ENCODE data around the gene EFR3B.

The EFR3B gene

DNA sequence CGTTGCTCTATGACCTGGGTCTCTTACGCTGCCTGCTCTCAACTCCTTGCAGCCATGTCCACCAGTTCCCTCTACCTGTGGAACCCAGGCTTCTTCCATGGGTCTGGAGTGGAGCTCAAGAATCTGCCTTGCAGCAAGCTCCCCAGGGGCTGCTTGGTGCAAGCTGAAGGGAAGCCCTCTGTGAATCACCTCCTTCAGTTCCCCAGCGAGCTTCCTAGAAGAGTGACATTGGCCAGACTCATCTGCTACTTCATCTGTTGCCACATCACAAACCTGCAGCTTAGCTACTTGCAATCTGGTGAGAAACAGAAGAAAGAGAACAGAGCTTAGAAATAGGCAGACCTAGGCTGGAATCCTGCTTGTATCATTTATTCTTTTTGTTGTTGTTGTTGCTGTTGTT lies 9.8 kb upstream of the EFR3B start:
- H3K4me3 ChIP-seq (ENCODE audit: low read depth, low read length), result no peak overlapping the region
- DNase-seq (ENCODE audit: low read depth), result peak; percentile 18

DNA sequence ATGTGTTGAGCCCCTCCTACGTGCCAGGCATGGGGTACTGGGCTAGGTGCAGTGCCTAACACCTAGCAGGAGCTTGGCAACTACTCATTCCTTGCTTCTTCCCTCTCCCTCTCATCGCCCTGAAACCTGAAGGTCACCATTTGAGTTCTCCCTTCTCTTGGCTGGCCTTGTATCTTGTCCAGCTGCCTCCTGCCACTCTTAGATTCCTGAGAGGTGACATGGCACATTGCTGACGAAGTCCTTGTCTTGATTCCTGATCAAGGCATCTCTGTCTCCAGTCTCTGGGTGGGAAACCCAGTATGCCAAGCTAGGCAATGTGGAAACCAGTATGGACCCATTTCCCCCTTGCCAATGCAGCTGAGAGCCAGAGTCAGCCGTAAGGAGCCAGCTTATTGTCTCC lies 9.0 kb upstream of the EFR3B start:
- H3K4me3 ChIP-seq (ENCODE audit: low read depth, low read length), result no peak overlapping the region

DNA sequence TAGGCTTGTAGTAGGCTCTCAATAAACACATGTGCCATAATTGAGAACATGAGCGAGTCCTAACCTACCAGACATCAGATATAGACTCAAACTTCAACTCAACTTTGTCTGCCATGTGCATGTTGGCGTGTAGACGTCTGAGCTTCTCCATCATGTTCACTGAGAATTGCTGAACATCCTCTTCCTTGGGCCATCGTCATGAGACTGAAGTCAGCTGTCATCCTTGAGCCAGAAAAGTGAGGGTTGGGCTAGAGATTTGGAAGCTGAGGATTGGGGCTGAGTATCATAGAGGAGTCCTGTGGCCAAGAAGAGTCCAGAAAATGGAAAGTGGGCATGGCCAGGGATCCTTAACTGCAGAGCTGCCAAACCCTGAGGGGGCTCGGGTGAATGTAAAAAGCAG lies 7.8 kb upstream of the EFR3B start:
- no peak for DNase-seq (ENCODE audit: low read depth)
- no peak overlapping the region for H3K4me3 ChIP-seq (ENCODE audit: low read depth, low read length)

More for the DNA sequence above, 9.0 kb upstream of the EFR3B start:
- DNase-seq (ENCODE audit: low read depth), result no peak

DNA sequence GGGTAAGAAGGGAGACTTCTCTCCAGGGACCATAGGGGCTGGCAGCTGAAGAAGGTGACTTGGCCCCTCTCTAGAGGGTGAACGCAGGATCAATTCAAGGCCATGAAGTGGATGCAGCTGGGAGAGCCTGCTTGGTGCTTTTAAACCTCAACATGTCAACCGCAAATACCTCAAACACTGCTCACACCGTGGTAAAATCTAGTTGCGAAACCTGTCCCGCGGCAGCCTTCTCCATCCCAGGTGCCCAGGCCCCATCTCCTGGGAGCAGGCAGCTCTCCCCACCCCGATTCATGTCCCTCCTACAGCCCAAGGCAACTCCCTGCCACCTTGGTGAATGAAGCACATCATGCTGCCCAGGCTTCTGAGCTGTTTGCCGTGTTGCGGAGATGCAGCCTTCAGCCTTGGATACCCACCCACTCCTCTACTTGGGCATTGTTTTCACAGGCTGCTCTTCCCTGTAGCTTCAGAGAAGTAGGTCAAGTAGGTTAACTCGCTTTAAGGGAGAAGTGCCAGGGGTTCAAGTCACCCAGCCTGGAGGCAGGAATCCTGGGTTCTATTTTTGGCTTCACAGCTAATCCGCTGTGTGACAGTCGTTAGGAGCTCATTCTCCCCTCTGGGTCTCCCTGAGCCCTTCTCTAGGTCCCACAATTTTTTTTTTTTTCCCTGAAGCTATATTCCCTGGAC lies 6.2 kb upstream of the EFR3B start:
- no peak overlapping the region for H3K4me3 ChIP-seq (ENCODE audit: low read depth, low read length)
- DNase-seq (ENCODE audit: low read depth), result no peak

DNA sequence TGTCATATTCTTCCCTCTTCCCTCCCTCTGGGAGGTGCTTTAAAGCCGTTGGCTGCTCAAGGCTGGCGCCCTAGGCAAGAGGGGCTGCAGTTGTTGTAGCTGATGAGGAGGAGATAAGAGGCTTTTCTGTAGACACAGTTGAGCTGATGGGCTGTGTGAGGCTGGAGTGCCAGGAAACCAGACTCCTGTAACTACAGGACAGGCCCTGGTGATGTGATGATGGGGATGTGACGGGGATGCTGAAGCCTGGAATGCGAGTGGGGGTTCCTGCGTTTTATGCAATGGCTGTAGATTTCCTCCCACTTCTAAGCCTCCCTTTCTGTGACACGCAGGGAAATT lies 5.7 kb upstream of the EFR3B start:
- H3K4me3 ChIP-seq (ENCODE audit: low read depth, low read length), result no peak overlapping the region
- DNase-seq (ENCODE audit: low read depth), result no peak

DNA sequence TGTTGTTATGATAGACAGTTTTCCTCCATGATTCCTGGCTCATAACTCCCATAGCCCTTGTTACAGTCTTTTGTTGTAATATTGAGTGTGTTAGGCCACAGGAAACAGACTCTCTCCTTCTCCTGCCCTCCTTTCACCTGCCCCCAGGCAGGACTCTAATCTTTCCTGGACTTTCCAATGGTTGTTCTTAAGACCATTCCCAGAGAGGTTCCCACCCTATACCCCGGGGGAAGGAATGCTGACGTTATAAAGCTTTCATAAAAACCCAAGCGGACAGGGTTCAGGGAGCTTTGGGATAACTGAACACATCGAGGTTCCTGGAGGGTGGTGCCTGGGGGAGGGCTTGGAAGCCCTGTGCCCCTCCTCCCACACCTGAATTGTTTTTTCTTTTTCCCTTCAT lies 2.8 kb upstream of the EFR3B start:
- H3K4me3 ChIP-seq (ENCODE audit: low read depth, low read length), result no peak overlapping the region
- DNase-seq (ENCODE audit: low read depth), result no peak

DNA sequence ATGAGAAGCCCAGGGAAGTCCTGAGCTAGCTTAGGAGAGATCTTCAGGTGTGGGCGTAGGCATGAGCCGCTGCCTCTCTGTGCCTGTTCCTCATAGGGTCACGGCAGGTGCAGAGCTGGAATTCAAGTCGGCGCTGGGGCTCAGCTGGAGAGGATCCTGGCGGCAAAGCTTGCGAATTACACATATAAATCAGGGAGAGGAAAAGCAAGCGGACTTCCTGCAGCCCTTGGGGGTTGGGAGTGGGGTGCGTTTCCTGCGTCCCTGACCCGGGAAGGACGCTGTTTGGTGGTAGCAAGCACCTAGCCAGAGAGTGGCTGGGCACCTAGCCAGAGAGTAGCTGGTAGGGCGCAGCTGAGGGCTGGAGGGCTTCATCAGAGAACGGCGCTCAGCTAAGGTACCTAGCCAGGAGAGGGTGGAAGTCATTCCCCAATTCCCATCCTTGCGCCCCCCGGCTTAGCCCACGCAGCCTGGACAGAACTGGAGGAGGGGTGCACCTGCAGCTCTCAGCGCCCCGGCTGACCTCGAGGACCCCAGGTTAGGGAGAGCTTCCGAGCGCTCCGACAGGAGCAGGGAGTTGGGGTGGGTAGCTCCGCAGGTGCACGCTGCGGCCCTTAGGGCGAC lies 459 bp upstream of the EFR3B start:
- DNase-seq (ENCODE audit: low read depth), result no peak
- H3K4me3 ChIP-seq (ENCODE audit: low read depth, low read length), result peak overlapping the region; percentile 34

DNA sequence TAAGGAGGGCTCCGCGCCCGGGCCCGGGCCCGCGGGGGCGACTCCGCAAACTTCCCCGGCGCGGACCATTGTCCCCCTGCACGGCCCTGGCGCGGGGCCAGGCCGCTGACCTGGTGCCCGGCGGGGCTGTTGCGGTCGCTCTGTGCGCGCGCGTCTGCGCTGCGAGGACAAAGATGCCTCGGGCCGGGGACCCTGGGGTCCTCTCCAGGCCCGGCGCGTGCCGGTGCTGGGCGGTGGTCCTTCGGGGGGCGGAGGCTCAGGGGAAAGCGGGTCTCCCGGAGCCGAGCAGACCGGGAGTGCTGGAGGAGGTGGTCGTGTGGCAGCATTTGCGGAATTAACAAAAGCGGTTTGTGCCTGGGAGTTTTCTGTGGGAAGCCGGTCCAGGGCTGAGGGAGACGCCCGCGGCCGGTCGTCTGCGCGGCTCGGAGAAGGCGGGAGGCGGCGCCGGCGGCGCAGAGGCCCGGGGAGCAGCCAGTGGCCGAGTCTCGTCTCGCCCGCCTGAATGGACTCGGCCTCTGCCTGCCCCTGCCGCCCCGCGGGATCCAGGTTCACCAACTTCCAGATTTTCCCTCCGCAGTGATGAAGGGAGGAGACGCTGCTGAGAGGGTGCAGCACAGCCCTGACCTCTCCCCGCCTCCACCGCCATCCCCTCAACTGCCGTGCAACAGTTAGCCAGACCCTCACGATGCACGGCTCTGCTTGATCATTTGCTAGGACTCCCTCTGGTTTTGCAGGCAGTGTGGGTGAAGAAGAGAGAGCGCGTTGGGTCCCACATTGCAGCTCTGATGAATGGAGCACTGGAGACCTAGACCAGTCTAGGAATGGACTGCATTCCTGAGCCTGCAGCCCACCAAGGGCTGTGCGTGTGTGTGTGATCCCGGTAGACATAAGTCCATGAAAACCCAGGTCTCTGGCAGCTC lies 705 bp downstream of the EFR3B start:
- DNase-seq (ENCODE audit: low read depth), result no peak
- peak overlapping the region; percentile 68 for H3K4me3 ChIP-seq (ENCODE audit: low read depth, low read length)

DNA sequence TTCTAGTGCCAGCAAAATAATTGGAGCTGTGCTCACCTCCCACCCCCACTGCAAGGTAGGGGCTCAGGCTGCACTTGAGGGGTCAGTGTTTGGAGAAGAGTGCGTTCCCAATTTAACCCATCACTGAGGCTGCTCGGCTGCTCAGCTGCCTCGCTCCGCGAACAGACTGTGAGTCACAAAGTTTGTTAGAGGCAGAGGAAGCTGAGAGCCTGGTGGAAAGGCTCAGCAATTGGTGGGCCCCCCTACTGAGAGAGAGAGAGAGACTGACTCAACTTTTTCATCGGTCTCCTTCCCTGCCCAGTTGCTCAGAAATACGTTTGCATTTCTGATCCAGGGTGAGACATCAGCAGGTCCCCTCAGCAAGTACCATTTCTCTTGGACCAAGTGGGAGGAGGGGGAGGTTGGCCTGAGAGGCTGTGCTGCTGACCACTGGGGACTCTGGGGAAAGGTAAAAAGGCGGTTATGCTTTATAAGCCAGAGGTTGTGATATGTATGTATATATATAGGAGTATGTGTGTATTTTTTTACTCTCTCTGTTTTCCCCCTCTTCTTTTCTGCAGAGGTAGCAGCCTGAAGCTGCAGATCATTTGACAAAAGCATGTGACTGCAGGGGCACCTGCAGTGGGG lies 1.5 kb downstream of the EFR3B start:
- DNase-seq (ENCODE audit: low read depth), result peak; percentile 64
- peak overlapping the region; percentile 68 for H3K4me3 ChIP-seq (ENCODE audit: low read depth, low read length)

DNA sequence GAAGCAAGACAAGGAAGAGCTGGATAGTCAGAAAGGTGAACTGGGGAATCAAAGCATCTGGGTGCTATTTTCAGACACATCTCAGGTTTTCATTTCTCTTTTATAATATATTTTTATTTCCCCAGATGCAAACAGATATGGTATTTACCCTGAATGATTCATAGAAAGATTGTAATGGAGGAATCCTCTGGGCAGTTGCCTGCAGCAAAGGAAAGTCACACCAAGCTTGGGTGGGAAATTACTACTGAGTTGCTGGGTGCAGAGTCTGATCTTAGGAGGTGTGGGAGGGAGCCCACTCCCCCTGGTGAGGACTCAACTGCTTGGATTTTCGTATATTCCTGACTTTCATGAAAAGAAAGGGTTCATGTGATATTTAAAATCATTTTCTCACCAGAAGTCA lies 2.1 kb downstream of the EFR3B start:
- no peak for DNase-seq (ENCODE audit: low read depth)
- no peak overlapping the region for H3K4me3 ChIP-seq (ENCODE audit: low read depth, low read length)

DNA sequence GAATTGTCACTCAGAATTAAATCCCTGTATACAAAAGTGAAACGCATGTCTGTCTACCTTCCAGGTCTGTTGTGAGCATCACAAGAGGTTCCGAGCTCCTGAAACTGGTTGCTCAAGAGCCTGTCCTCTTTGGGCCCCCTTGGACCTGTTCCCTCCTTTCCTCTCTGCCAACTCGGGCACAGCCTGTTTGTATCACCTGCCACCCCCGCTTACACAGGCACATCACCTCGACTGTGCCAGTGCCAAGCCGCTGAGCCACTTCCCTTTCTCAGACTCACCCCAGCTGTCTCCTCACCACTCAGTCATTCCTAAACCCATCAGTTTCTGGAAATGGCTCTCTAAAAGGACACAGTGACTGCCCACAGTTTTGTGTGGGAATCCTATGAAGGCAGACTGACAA lies 3.1 kb downstream of the EFR3B start:
- DNase-seq (ENCODE audit: low read depth), result no peak
- H3K4me3 ChIP-seq (ENCODE audit: low read depth, low read length), result no peak overlapping the region

DNA sequence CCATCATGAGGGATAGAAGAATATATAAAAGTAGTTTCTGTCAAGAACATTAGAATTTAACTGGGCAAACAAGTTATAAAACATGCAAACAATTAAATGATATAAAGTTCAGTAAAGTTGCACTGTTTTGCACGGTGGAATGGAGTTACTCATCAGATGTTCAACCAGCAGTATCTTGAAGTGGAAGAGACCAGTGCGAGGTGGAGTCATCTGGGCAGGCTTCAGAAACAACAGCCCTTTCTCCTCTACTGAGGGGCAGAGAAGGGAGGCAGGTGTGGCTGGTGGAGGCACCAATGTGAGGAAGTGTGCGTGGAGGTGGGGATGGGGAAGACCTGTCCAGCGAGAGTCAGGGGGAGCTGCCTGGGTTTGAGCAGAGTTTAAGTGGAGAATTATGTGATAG lies 7.5 kb downstream of the EFR3B start:
- no peak overlapping the region for H3K4me3 ChIP-seq (ENCODE audit: low read depth, low read length)

DNA sequence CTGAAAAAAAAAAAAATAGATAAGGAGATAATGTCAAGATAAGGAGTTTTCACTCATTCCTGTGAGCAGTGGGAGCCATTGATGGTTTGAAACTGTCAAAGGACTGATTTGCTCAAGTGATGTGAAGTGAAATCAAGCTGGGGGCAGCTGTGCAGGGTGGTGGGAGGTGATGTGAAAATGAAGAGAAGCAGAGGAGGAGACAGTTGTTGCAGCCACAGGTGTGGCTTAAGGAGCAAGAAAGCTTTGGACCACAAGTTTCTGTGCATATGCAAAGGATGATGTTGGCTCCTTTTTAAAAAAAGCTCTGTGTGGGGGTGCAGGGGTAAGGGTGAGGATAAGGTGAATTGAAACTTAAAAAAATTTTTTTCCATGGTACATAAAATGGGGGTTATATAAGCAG lies 8.3 kb downstream of the EFR3B start:
- no peak for DNase-seq (ENCODE audit: low read depth)
- no peak overlapping the region for H3K4me3 ChIP-seq (ENCODE audit: low read depth, low read length)

More for the DNA sequence above, 7.5 kb downstream of the EFR3B start:
- no peak for DNase-seq (ENCODE audit: low read depth)

DNA sequence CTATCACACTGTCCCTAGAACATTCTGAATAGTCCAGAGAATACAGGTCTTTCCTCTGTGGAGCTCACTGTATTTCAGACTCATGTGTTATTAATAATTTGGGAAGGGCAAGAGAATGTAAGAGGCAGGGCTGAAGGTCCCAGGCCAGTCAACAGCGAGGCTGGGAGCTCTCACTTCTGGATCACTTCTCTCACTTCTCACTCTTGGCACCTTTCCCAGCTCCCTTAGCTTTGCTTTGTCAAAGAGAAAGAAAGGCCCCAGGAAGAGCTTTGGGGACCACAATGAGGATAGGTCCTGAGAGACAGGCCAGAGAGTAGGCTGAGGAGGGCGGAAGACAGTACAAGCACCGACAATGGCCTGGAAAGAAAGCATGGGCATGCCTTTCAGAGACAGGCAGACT lies 11.2 kb downstream of the EFR3B start:
- no peak overlapping the region for H3K4me3 ChIP-seq (ENCODE audit: low read depth, low read length)
- no peak for DNase-seq (ENCODE audit: low read depth)

DNA sequence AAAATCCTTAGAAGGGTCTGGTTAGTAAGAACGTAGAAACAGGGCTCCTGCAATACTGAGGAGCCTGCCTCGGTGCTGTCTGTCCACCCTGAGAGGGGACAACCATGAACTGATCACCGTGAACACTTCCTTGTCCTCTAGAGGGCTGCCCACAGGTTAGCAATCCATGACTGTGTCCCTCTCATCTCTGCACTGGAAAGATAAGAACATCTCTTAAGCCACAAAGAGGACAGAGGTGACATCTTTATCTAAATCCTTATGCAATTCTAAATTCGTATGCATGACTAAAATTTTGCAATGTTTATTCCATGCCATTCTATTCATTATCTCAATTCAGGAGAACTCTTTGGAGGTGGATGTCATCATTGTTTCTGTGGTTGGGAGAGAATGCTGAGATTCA lies 12.8 kb downstream of the EFR3B start:
- no peak overlapping the region for H3K4me3 ChIP-seq (ENCODE audit: low read depth, low read length)
- DNase-seq (ENCODE audit: low read depth), result no peak

DNA sequence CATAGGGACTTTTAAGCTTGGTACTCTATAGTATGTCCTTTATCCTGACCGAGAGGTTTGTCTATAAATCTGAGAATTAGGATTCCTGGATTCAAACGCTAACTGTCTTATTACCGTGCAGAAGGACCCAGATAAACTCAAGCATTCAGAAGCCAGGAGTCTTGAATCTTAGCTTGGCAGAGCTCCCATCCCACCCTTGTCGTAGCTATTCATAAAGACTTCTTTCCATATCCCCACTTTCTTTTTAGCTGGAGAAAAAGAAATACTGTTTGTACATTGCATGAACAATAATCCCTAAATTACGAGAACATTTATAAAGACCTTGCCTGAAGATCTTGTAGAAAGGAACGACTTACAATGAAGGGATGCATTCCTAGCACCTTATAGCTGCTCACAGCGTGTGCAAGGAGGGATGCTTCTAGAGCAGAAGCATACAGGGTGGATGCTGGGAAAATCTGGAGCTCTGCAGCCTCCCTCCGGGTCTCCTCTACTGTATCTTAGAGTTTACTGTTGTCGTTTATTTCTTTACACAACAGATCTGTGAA lies 13.6 kb downstream of the EFR3B start:
- DNase-seq (ENCODE audit: low read depth), result no peak
- no peak overlapping the region for H3K4me3 ChIP-seq (ENCODE audit: low read depth, low read length)

DNA sequence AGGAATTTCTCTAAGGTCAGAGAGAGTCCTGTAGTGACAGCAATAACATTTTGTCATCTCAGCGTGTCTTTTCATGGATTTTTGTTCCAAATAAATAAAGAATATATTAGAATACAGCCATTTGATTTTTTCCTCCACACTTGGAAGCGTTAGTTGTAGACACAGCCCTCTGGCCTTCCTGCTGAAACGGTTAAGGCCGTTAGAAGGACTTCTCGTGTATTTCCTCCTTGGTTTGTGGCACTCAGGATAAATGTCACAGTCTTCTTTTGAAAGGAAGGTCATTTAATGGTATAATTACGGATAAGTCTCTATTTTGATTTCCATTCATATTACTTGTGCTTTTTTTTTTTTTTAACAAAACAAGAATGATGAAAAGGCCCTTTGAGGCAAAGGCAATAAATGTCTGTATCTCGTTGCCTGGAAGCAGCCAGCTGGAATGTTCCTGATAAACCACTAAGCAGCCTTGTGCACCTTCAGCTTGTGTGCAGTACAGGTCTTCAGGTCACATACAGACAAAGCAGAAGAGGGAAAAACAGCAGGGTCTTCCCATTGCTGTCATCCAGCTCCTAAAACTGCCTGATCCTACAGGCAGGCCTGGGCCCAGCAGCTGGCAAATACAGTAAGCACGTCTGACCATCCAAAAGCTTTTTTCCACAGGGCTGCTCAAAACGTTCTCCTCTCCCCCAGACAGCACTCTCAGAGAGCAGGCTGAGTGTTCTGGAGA lies 14.4 kb downstream of the EFR3B start:
- DNase-seq (ENCODE audit: low read depth), result no peak
- H3K4me3 ChIP-seq (ENCODE audit: low read depth, low read length), result no peak overlapping the region

DNA sequence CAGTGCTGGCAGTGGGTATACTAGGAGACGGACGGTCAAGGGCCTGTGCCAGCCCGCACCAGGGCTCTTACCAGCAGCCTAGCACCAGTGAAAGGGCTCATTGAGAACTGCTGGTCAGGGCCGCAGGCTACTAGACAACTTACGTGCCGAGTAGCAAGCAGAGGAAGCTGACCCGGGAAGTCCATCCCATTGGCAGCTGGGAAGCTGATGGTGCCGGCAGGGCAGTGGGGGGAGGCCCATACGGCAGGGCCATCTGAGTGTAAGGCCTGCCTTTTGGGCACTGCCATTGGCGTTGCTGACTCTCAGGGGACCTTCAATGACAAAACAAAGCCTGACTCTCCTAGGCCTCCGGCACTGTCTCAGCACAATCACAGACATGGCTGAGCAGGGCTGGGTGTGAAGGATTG lies 20.6 kb downstream of the EFR3B start:
- no peak overlapping the region for H3K4me3 ChIP-seq (ENCODE audit: low read depth, low read length)
- no peak for DNase-seq (ENCODE audit: low read depth)

Data from skeletal muscle cell (primary cell).